H1 (cell line): ENCODE results near the gene VAV2. TPM values are rescaled to one million over a fixed set of nuclear protein-coding genes. Genes with fewer than 3 reads are reported as not detected.

Experiments
- CHD7 ChIP-seq: fragments of 300-600 bp; sonication (generic); IDR thresholded peaks from 2 replicates; pipeline ENCODE4 v1.7.1; 2012; ENCODE audit warnings: low read length, moderate library complexity, mild to moderate bottlenecking, inconsistent platforms; ENCODE audit not compliant: insufficient replicate concordance
- EZH2 ChIP-seq: fragments of 200-600 bp; sonication (generic); IDR thresholded peaks from 2 replicates; pipeline ENCODE4 v1.7.1; 2012; ENCODE audit warnings: low read depth, mild to moderate bottlenecking, moderate library complexity, low read length, inconsistent platforms; ENCODE audit not compliant: severe bottlenecking
- PHF8 ChIP-seq: fragments of 200-600 bp; sonication (generic); conservative IDR thresholded peaks from 2 replicates; pipeline ENCODE4 v1.7.1; 2012; ENCODE audit warnings: low read depth, mild to moderate bottlenecking, inconsistent platforms, low read length, moderate library complexity
- ZNF274 ChIP-seq: IDR thresholded peaks from 2 replicates; pipeline ENCODE4 v1.7.0; 2012; ENCODE audit warnings: low read length, borderline replicate concordance; ENCODE audit errors: extremely low read depth
- polyA plus RNA-seq, 7 experiments: library from polyadenylated mRNA; depleted of rRNA in 3 of 7; stranded (reverse) in 5 of 7; unstranded in 2 of 7; fragments of >200 nt in 5 of 7; fragments of 200-250 nt in 2 of 7; gene quantifications; 1 replicate in 5 of 7; 2 replicates in 1 of 7; 4 replicates in 1 of 7; pipeline versions ENCODE4 v1.2.1 to v1.2.3, GENCODE V29; 2011 to 2013; ENCODE audit warnings: missing spikeins in 2 of 7, mixed read lengths in 2 of 7
- total RNA-seq: library from RNA; stranded (reverse); fragmentation: NEBNext Ultra II Directional; extraction: Animal tissue kit (Norgen Biotek cat#: 25700); gene quantifications from 2 replicates; pipeline ENCODE4 v1.2.1, GENCODE V29; 2021

The VAV2 gene
- total and polyA plus RNA-seq, 2 of the 8 experiments (the other 6 are each of a cell fraction or from before 2014, with no cell fraction given) = 13.6 to 37.6 TPM

- TF ChIP-seq CHD7 (no peak), PHF8 (no peak), ZNF274 (no peak), EZH2 (no peak)
These were observed 32.1 kb downstream of the VAV2 start (continued) for GRCh38 chr9:133959966-133960567.
